Type B pancreatic cell (in vitro differentiated cells): ENCODE results near the gene ZBED4. TPM values are rescaled to one million over a fixed set of nuclear protein-coding genes. Genes with fewer than 3 reads are reported as not detected.
A peak's percentile ranks its signal among the peaks of the same experiment; 100 is the strongest.

Experiments used
- DNase-seq: peaks from one replicate; pipeline ENCODE4 v3.0.0; 2021; ENCODE audit warnings: mixed read lengths; ENCODE audit not compliant: unreplicated experiment; ENCODE audit errors: extremely low spot score
- H3K27ac Mint-ChIP-seq: 2 replicates; pipeline ENCODE4 v1.8.0; 2021; ENCODE audit warnings: mild to moderate bottlenecking, mixed read lengths
- H3K27me3 Mint-ChIP-seq: 2 replicates; pipeline ENCODE4 v1.8.0; 2021; ENCODE audit warnings: mixed read lengths
- H3K36me3 Mint-ChIP-seq: 2 replicates; pipeline ENCODE4 v1.8.0; 2021; ENCODE audit warnings: mixed read lengths
- H3K4me1 Mint-ChIP-seq: one replicate; pipeline ENCODE4 v1.8.0; 2021; ENCODE audit warnings: mixed read lengths; ENCODE audit not compliant: unreplicated experiment
- H3K4me3 Mint-ChIP-seq: 2 replicates; pipeline ENCODE4 v1.8.0; 2021; ENCODE audit warnings: mild to moderate bottlenecking, mixed read lengths
- H3K9me3 Mint-ChIP-seq: 2 replicates; pipeline ENCODE4 v1.8.0; 2021; ENCODE audit warnings: mixed read lengths
- CTCF ChIP-seq: fragments of 200-600 bp; sonication (generic); conservative IDR thresholded peaks from 2 replicates; pipeline ENCODE4 v1.5.0; 2021; ENCODE audit warnings: antibody characterized with exemption, mild to moderate bottlenecking
- long read RNA-seq: library from polyadenylated mRNA; unstranded; transcript quantifications from one replicate; pipeline ENCODE4 v2.0.0, GENCODE V29; 2020
- total RNA-seq: library from RNA; stranded (reverse); gene quantifications from 2 replicates; pipeline ENCODE4 v1.2.1, GENCODE V29; 2021; ENCODE audit warnings: low replicate concordance

Gene ZBED4
- total RNA-seq, result 25.5 and 29.1 TPM in 2 replicates
- long read RNA-seq, partial matches to known transcripts, result 0 of 17 reads
- long read RNA-seq, other reads (novel, unspliced or antisense), result 17 of 17 reads

GRCh38 chr22:49852898-49853894 is at the start of gene ZBED4:
TSS of gene ZBED4 (plus strand) at chr22:49853844. CDS start at chr22:49883663, 29,819 bp downstream.
- Mint-ChIP-seq H3K27ac (peak within 1 kb of the TSS; percentile 97), H3K9me3 (no peaks in the 10 kb centered on the region), H3K27me3 (peaks cover 30% of the 10 kb centered on the region), H3K36me3 (no peaks in the 10 kb centered on the region), H3K4me3 (peak within 1 kb of the TSS; percentile 93), H3K4me1 (peaks cover 25% of the 10 kb centered on the region)
- DNase-seq, result peak; percentile 99
- no peak for TF ChIP-seq CTCF

GRCh38 chr22:49807129-49807528 is 46.5 kb upstream of the ZBED4 start:
- H3K27ac Mint-ChIP-seq, result peak overlapping the region; percentile 33
- no peak for DNase-seq
- no peak for TF ChIP-seq CTCF
- peaks cover 5% of the 10 kb centered on the region for H3K9me3 Mint-ChIP-seq
- H3K4me3 Mint-ChIP-seq, result no peak overlapping the region
- H3K27me3 Mint-ChIP-seq, result no peaks in the 10 kb centered on the region
- H3K36me3 Mint-ChIP-seq, result peaks cover 36% of the 10 kb centered on the region
- H3K4me1 Mint-ChIP-seq, result peaks cover 12% of the 10 kb centered on the region

DNA sequence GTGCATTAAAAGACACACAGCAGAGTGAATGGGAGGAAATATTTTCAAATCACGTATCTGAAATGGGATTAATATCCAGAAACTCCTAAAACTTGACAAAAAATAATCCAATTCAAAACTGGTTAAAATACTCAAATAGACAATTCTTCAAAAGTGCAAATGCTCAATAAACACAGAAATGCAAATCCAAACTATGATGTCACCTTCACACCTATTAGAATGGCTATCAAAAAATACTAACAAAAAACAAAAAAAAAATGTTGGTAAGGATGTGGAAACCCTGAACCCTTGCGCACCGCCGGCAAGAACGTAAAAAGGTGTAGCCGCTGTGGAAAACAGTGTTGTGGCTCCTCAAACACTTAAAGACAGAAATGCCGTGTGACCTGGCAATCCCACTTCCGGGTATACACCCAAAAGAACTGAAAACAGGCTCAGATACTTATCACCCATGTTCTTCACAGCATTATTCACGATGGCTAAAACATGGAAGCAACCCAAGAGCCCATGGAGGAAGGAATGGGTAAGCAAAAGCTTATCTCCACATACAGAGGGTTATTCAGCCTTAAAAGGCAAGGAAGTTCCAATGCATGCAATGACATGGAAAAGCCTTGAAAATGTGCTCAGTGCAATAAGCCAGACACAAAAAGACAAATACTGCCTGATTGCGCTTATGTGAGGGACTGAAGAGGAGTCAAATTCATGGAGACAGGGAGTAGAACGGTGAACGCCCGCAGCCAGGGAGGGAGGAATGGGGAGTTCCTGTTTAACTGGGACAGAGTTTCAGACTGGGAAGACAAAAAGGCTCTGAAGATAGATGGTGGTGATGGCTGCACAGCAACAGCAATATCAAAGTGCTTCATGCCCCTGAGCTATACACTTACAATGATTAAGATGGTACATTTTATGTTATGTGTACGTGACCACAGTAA is 45.6 kb upstream of the ZBED4 start:
- H3K4me3 Mint-ChIP-seq, result peak overlapping the region; percentile 32
- peaks cover 36% of the 10 kb centered on the region for H3K36me3 Mint-ChIP-seq
- H3K27me3 Mint-ChIP-seq, result no peaks in the 10 kb centered on the region
- no peak for DNase-seq
- peaks cover 5% of the 10 kb centered on the region for H3K9me3 Mint-ChIP-seq
- peaks cover 12% of the 10 kb centered on the region for H3K4me1 Mint-ChIP-seq
- H3K27ac Mint-ChIP-seq, result peak overlapping the region; percentile 32
- no peak for TF ChIP-seq CTCF

DNA sequence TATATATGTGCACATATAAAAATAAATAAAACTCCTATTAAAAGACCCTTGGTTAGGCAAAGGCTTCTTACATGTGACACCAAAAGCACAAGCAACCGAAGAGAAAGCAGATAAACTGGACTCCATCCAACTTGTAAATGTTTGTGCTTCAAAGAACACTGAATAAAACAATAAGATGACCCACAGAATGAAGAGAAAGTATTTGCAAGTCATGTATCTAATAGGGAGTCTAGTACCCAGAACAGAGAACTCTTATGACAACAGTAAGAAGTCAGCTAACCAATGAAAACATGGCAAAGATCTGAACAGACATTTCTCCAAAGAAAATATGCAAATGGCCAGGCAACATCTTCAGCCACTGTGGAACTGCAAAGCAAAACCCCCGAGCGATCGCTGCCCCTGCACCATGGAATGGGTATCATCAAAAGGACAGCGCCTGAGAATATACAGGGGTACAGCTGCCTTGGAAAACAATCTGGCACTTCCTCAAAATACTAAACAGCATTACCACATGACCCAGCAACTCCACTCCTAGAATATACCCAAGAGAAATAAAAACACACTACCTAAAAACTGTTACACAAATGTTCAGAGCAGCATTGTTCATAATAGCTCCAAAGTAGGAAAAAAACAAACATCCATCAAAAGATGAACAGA is 43.2 kb upstream of the ZBED4 start:
- no peak overlapping the region for H3K27ac Mint-ChIP-seq
- H3K36me3 Mint-ChIP-seq, result peaks cover 36% of the 10 kb centered on the region
- H3K9me3 Mint-ChIP-seq, result peaks cover 5% of the 10 kb centered on the region

More for the DNA sequence above, 43.2 kb upstream of the ZBED4 start:
- no peaks in the 10 kb centered on the region for H3K27me3 Mint-ChIP-seq
- no peak for TF ChIP-seq CTCF
- no peak overlapping the region for H3K4me3 Mint-ChIP-seq
- peaks cover 12% of the 10 kb centered on the region for H3K4me1 Mint-ChIP-seq
- no peak for DNase-seq
